Left lung (tissue), 10 donors: ENCODE results near the gene TNFRSF14. TPM values are rescaled to one million over a fixed set of nuclear protein-coding genes. Genes with fewer than 3 reads are reported as not detected.

ENCODE experiments used
- ATAC-seq: fragments of 200-7000 bp; cut with Tn5 transposase; one replicate; pipeline ENCODE4 v1.9.1; 2020; ENCODE audit warnings: moderate library complexity
- DNase-seq, 4 donors: peaks; one replicate each; pipeline ENCODE4 v3.0.0-alpha.2; 2013 to 2020
- H3K27ac ChIP-seq, 2 donors: fragments of 200-600 bp; sonication (generic) in 1 of 2; one replicate each; pipeline versions ENCODE4 v1.5.0 to v1.8.0; 2020 to 2021
- H3K27me3 ChIP-seq, 2 donors: fragments of 200-600 bp; sonication (generic) in 1 of 2; one replicate each; pipeline versions ENCODE4 v1.5.0 to v1.8.0; 2020 to 2021
- H3K36me3 ChIP-seq, 2 donors: fragments of 200-600 bp; sonication (generic) in 1 of 2; one replicate each; pipeline versions ENCODE4 v1.5.0 to v1.8.0; 2020 to 2021
- H3K4me1 ChIP-seq, 2 donors: fragments of 200-600 bp; one replicate each; pipeline ENCODE4 v1.8.0; 2021
- H3K4me3 ChIP-seq, 2 donors: fragments of 200-600 bp; sonication (generic) in 1 of 2; one replicate each; pipeline versions ENCODE4 v1.5.0 to v1.8.0; 2020 to 2021; ENCODE audit warnings: mild to moderate bottlenecking in 1 of 2
- H3K9me3 ChIP-seq, 2 donors: fragments of 200-600 bp; sonication (generic) in 1 of 2; one replicate each; pipeline versions ENCODE4 v1.5.0 to v1.8.0; 2020 to 2021
- CTCF ChIP-seq, 2 donors: fragments of 200-600 bp; sonication (generic) in 1 of 2; IDR thresholded peaks; one replicate each; pipeline versions ENCODE4 v1.5.0 to v1.8.0; 2021; ENCODE audit warnings: antibody characterized with exemption in 2 of 2
- intact Hi-C, 2 donors: fragments of 100-400 bp; cut with DNase I; formaldehyde crosslinking; loops; one replicate each; pipeline versions ENCODE4 v1.11.2 to v1.14.2; 2022
- polyA plus RNA-seq, 6 donors: library from polyadenylated mRNA; unstranded; fragments of 120-200 nt; gene quantifications; one replicate each; pipeline ENCODE4 v1.2.1, GENCODE V29; 2013; ENCODE audit not compliant: insufficient read length in 6 of 6
- total RNA-seq, 2 donors: library from RNA; stranded (reverse); fragmentation: NEBNext Ultra II Directional; extraction: Animal tissue kit (Norgen Biotek cat#: 25700); gene quantifications; one replicate each; pipeline ENCODE4 v1.2.1, GENCODE V29; 2021
- donor health status: DM: no; HTN: yes; CAD: no.
- donor health status: DM: no; HTN: no; CAD: no.

Gene TNFRSF14
- total and polyA plus RNA-seq, 8 donors, result 24.2 to 109 (median 30.3) TPM

DNA sequence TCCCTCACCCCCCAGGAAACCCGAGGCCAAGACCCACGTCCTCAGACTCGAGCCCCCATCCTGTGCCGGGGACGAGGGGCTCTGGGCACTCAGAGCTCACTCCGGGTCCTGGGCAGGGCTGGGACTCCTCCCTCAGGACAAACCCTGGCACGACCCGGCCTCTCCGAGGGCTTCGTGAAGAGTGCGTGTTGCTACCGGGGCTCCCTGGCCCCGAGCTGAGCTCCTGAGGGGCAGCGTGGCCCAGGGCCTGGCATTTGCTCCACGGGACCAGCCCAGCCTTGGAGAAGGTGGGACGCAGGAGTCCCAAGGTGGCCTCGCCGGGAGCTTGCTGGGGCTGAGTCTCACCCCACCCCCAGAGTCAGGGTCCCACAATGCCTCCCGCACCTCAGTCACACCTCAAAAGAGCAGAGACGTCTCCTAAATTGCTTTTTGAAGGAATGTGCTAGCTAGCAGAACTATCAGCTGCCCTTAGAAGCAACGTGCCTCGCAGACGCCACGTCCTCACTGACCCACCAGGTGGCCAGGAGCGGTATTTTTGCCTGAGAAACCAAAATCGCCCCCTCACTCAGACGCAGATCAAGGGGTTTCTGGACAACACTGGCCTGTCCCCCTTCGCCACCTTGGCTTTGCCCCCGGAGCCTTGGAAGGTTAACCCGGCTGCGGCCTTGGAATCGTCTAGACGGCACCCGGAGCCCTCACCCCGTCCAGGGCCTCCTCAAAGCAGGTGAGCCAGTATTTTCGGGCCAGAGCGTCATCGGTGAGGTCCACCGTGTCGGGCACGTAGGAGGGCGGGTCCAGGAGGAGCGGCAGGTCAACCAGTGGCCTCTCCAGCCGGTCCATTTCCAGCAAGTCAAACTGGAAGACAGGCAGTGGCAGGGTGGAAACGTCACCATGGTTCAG lies 41.1 kb upstream of the TNFRSF14 start:
- TF ChIP-seq CTCF (IDR thresholded peaks at IDR 0.05), result no peak
- no peaks in the 10 kb centered on the region for H3K27me3 ChIP-seq
- H3K4me3 ChIP-seq, result no peak overlapping the region
- H3K4me1 ChIP-seq, result no peaks in the 10 kb centered on the region
- ATAC-seq (no peak), DNase-seq (no peak)
- H3K9me3 ChIP-seq, result no peaks in the 10 kb centered on the region
- intact Hi-C loops, result no loop called here
- peaks cover 4 to 99% of the 10 kb centered on the region in 2 donors for H3K36me3 ChIP-seq
- H3K27ac ChIP-seq, result no peak overlapping the region

DNA sequence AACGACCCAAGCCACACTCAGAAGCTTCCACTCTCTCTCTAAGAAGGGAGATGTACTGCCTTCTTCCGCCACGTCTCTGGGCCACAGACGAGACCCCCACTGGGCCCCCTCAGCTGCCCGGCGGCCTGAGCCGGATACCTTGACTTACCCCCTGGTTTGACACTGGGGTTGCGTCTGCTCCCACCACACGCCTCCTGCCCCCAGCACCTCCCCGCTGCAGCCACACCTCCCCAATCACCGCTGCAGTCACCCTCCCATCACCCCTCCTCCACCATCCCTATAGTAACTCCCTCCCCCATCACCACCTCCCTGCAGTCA lies 40.4 kb upstream of the TNFRSF14 start:
- ATAC-seq, result no peak
- Histone ChIP-seq H3K36me3 (peaks cover 4 to 99% of the 10 kb centered on the region in 2 donors), H3K27me3 (no peaks in the 10 kb centered on the region), H3K9me3 (no peaks in the 10 kb centered on the region), H3K4me1 (no peaks in the 10 kb centered on the region), H3K27ac (no peak overlapping the region), H3K4me3 (no peak overlapping the region)
- no peak for DNase-seq
- intact Hi-C loops, result no loop called here
- no peak for TF ChIP-seq CTCF (IDR thresholded peaks at IDR 0.05)

DNA sequence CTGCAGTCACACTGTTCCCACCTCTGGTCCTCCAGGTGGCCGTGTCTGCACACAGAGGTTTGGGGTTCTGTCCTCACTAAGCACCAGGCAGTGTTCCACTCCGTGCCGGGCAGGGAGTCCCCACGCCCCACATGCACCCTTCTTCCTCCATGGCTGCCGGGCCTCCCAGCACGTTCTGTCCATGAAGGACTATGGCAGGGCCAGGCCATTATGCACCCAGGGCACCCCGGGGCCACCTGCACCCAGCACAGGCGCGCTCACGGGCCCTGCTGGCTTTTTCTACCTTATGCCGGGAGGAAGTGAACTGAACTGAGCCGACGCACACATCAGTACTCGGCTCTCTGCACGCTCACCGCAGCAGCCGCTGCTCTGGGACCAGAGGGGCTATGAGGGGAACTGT lies 40.0 kb upstream of the TNFRSF14 start:
- Histone ChIP-seq H3K4me1 (no peaks in the 10 kb centered on the region), H3K36me3 (peaks cover 4 to 99% of the 10 kb centered on the region in 2 donors), H3K27me3 (no peaks in the 10 kb centered on the region), H3K4me3 (no peak overlapping the region), H3K9me3 (no peaks in the 10 kb centered on the region), H3K27ac (no peak overlapping the region)
- intact Hi-C loops, result no loop called here
- ATAC-seq, result no peak
- DNase-seq, result no peak
- no peak for TF ChIP-seq CTCF (IDR thresholded peaks at IDR 0.05)

DNA sequence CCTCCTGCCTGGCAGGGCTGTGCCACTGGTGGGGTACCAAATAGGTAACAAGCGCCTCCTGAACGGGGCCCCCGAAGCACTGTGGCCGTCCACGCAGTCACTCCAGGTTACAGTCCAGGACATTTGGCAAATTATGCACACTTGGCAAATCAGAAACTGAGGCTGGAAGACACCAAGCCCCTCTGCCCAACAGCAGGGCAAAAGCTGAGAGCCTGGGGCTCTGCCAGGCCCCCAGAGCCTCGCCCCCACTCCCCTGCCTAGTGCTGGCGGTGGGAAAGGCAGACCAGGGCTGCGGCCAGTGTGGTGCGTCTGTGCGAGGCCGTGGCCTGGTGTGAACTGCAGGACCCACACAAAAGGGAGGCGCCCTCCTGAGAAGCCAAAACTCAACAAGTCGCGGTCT lies 39.2 kb upstream of the TNFRSF14 start:
- no peak for DNase-seq
- intact Hi-C loops, result no loop called here
- no peak for ATAC-seq
- Histone ChIP-seq H3K4me3 (no peak overlapping the region), H3K27me3 (no peaks in the 10 kb centered on the region), H3K36me3 (peaks cover 0 to 97% of the 10 kb centered on the region in 2 donors), H3K4me1 (no peaks in the 10 kb centered on the region), H3K9me3 (no peaks in the 10 kb centered on the region), H3K27ac (no peak overlapping the region)
- TF ChIP-seq CTCF (IDR thresholded peaks at IDR 0.05), result no peak

DNA sequence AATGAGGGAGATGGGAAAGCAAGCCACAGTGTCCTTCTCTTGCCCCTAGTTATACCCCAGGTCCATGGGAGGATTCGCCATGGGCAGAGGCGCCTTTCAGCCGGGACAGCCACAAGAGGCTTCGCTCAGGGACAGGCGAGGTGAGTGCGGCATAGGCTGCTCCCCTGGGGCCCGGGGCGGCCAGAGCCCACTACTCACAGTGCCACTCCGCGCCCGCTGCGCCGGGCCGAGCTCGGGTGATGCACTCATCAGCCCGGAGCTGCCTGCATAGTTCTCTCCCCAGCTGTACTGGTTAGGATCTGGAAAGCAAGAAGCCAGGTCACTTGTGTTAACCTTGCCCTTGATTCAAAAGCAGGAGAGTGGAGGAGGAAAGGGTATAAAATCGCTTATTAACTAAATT lies 38.2 kb upstream of the TNFRSF14 start:
- Histone ChIP-seq H3K36me3 (peaks cover 0 to 87% of the 10 kb centered on the region in 2 donors), H3K9me3 (no peaks in the 10 kb centered on the region), H3K4me3 (no peak overlapping the region), H3K4me1 (peaks cover 0 to under 1% of the 10 kb centered on the region in 2 donors), H3K27me3 (no peaks in the 10 kb centered on the region), H3K27ac (no peak overlapping the region)
- DNase-seq, result no peak
- TF ChIP-seq CTCF (IDR thresholded peaks at IDR 0.05), result no peak
- no peak for ATAC-seq
- intact Hi-C loops, result no loop called here
